ENCODE results near the gene PNPLA8.

PNPLA8 gene

DNA sequence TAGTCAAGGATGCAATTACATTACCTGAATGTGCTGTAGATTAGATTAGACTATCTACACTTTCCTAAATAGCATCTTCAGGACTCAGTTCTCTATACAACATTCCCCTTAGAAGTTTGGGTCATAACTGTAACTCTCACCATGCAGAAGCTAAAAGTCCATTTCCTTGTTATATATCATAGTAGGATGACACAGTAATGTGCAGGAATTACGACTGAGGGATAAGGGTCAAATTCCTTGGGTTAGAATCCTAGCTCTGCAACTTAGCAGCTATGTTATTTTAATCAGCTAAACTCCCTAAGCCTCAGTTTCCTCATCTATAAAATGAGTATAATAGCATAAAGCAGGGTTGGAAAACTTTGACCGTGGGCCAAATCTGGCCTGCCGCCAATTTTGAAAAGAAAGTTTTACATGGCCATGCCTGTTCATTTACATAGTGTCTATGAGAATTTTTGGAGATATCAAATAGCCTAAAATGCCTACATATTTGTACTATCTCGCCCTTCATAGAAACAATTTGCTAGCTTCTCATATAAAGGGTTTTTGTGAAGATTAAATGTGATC is 84.5 kb downstream of the PNPLA8 start:
- DNase-seq: no peak

DNA sequence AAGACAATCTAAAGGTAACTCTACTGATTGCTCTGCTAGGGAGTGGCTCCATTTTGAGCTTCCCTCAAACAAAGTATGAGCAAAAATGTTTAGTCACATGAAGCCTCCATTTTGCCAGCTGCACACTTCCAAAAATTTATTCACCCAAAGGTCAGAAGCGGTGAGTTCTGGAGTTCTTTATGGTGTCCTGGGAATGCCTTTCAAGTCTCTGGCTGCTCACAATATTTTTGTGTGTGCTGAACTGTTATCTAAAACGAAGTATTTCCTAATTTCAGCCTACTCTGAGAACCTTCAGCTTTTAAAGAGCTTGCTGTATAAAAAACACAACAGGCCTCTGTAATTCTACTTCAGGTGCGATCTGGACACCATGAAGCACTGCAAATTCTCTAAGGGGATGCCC is 85.3 kb downstream of the PNPLA8 start:
- no peak for DNase-seq

DNA sequence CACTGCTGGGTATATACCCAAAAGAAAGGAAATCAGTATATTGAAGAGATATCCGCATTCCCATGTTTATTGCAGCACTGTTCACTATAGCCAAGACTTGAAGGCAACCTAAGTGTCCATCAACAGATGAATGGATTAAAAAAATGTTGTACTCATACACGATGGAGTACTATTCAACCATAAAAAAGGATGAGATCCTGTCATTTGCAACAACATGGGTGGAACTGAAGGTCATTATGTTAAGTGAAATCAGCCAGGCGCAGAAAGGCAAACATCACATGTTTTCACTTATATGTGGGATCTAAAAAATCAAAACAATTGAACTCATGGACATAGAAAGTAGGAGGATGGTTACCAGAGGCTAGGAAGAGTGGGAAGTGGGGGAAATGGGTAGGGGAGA is 89.0 kb downstream of the PNPLA8 start:
- no peak for DNase-seq

DNA sequence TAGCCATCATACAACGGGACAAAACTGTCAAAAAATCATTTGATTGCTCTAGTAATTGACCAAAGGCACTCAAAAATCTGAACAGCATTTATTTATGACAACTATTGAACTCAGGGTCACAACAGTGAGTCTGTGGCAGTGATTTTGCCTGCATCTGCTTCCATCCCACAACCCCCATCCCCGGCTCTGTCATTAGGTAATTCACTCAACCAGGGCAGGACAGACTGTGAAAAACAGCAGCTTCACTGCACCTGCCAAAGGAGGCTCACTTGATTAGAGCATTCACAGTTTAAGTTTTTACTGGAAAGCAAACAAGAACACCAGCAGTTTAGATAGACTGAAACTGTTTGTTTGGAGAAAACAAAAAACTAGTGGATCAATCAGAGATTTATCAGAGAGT is 91.9 kb downstream of the PNPLA8 start:
- DNase-seq: no peak

GRCh38 chr7:108431099-108431498 is 94.8 kb downstream of the PNPLA8 start:
- no peak for DNase-seq

- DNase-seq: no peak
Measured at GRCh38 chr7:108430664-108431063, 95.3 kb downstream of the PNPLA8 start.

- DNase-seq: no peak
Measured at GRCh38 chr7:108427766-108428165, 98.2 kb downstream of the PNPLA8 start.

GRCh38 chr7:108425714-108426275 is 100.1 kb downstream of the PNPLA8 start:
- no peak for DNase-seq

DNA sequence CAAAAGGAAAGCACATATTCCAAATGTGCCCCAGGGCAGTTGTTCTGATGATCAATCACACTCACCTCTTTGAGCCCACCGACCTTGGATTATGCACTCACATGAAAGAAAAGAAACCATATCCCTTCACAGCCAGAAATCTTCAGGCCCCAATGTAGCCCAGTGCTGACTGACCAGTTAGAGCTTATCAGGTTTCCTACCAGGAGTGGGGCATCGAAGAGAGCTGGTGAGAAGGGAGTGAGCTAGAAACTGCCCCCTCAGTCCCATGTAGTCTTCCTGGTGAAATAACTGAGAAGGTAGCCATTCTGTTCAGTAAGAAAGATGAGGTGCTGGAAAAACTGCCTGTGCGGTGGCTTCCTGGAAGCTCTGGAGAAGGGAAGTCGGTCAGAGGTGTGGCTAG is 101.9 kb downstream of the PNPLA8 start:
- no peak for DNase-seq

DNA sequence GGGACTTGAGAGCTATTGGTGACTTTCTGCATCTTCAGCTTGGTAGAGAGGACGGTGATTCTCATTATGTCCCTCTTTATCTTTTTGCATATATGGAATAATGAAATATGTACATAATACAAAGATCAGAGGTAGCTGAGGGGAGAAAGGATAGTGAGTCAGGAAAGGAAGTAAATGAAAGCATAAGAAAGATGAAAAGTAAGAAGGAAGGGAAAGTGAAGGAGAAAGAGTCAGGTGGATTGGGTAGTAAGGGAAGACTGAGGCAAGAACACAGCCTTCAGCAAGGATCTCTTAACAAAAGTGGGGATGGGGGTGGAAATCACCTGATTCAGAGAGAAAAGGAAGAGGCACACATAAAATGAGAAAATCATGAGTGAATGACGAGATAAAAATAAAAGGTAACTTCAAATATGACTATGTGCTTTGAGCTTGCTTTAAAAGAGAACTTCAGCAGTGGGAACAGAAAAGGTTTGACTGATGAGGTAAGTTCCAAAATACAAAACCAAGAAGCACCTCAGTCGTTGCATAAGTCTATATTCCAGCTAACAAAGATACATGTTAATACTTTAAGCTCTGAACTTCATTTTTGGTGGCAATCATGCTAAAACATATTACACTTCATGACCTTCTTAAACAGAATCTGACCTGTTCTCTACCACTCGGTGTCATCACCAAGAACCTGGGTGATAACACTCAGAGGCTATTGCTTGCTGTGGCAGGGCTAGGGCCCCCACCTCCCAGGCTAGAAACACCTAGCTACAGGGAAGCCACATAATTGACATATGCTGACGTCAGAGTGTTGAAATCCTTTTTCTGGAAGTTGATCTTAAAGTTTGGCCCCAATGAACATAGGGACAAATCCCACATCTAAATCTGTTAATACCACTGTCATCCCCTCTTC is 102.6 kb downstream of the PNPLA8 start:
- no peak for DNase-seq

DNA sequence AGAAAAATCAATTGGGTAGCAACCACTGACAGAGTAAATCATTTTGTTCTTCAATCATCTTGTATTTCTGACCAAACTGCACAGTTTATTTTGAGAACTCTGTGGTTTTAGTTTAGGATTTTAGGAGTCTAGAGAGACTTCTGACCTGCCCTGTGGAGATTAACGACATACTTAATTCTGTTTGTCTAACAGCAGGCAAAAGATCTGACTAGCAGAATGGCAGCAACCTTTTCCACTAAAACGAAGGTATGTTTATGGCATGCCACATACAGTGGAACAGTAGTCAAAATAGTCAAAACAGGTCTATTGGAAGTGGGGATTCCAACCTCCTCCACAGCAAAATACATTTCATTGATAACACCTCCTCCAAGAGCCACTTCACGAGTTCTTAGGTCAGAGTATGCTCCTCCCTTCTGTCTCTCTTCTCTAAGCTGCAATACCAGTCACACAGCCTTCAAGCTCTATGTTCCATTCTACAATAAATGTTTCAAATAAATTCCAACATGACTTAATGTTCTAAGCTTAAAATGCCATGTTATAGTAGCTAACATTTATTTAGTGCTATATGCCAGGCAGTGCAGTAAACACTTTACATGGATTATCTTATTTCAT is 104.1 kb downstream of the PNPLA8 start:
- DNase-seq: no peak

Measured in stimulated activated naive CD4-positive, alpha-beta T cell (primary cell).